OCI-LY7 (cell line): ENCODE results near the gene ZNF587B. TPM values are rescaled to one million over a fixed set of nuclear protein-coding genes. Genes with fewer than 3 reads are reported as not detected.
A peak's percentile ranks its signal among the peaks of the same experiment; 100 is the strongest.
"Not testable (repeated sequence)": the region's sequence is repeated elsewhere in the genome, so short reads cannot be mapped to it uniquely, and the experiment has no call there.

Source experiments
- BruUV-seq: library from RNA; stranded (reverse); fragments of 400-500 nt; replicated peaks from 2 replicates; lab custom pipeline; 2021; lab: Mats Ljungman, UMichigan
- CTCF ChIA-PET: fragments of 300-600 bp; sonication (Branson Sonifier 250); formaldehyde crosslinking; loops from one replicate; lab custom pipeline; 2022; ENCODE audit warnings: antibody characterized with exemption; ENCODE audit not compliant: unreplicated experiment; lab: Charles Lee
- POLR2A ChIA-PET: fragments of 300-600 bp; sonication (Branson Sonifier 250); formaldehyde crosslinking; loops from one replicate; lab custom pipeline; 2022; ENCODE audit warnings: antibody characterized with exemption; lab: Charles Lee
- DNase-seq: peaks from one replicate; pipeline ENCODE4 v3.0.0-alpha.2; 2015; ENCODE audit warnings: low spot score
- H2AFZ ChIP-seq: fragments of 200-600 bp; sonication (generic), shearing (Covaris generic); 2 replicates; pipeline ENCODE4 v1.6.1; 2014; ENCODE audit warnings: mild to moderate bottlenecking, antibody characterized with exemption, low read length, moderate library complexity
- H3K27ac ChIP-seq: fragments of 200-600 bp; sonication (generic); 2 replicates; pipeline ENCODE4 v1.5.1; 2014; ENCODE audit warnings: mixed run types, low read depth, mild to moderate bottlenecking, moderate library complexity, low read length, inconsistent platforms; ENCODE audit not compliant: poor library complexity, severe bottlenecking
- H3K36me3 ChIP-seq: fragments of 200-600 bp; sonication (generic); 2 replicates; pipeline ENCODE4 v1.6.1; 2014; ENCODE audit warnings: mild to moderate bottlenecking, antibody characterized with exemption, low read length, moderate library complexity, mixed read lengths; ENCODE audit not compliant: insufficient read depth
- H3K4me1 ChIP-seq: fragments of 200-600 bp; sonication (generic); 2 replicates; pipeline ENCODE4 v1.5.1; 2014; ENCODE audit warnings: mild to moderate bottlenecking, low read length; ENCODE audit not compliant: insufficient read depth, poor library complexity, severe bottlenecking
- H3K4me2 ChIP-seq: fragments of 200-600 bp; sonication (generic); 2 replicates; pipeline ENCODE4 v1.6.1; 2014; ENCODE audit warnings: mild to moderate bottlenecking, low read length
- H3K4me3 ChIP-seq: fragments of 200-600 bp; sonication (generic); 2 replicates; pipeline ENCODE4 v1.5.1; 2014; ENCODE audit warnings: mild to moderate bottlenecking, low read depth, low read length; ENCODE audit not compliant: poor library complexity, severe bottlenecking
- H3K79me2 ChIP-seq: fragments of 200-600 bp; sonication (generic); 2 replicates; pipeline ENCODE4 v1.6.1; 2016; ENCODE audit warnings: low read depth, mild to moderate bottlenecking, low read length, moderate library complexity, mixed read lengths; ENCODE audit not compliant: insufficient read depth
- H3K9me2 ChIP-seq: fragments of 200-600 bp; sonication (generic); 2 replicates; pipeline ENCODE4 v1.6.1; 2016; ENCODE audit warnings: mild to moderate bottlenecking, low read length, mixed read lengths; ENCODE audit not compliant: insufficient read depth
- H3K9me3 ChIP-seq: fragments of 200-600 bp; sonication (generic); 2 replicates; pipeline ENCODE4 v1.6.1; 2014; ENCODE audit warnings: mild to moderate bottlenecking, mixed run types, low read length, mixed read lengths
- H4K20me1 ChIP-seq: fragments of 200-600 bp; sonication (generic); 2 replicates; pipeline ENCODE4 v1.6.1; 2014; ENCODE audit warnings: mild to moderate bottlenecking, antibody characterized with exemption, low read length, moderate library complexity, mixed read lengths; ENCODE audit not compliant: insufficient read depth
- EZH2phosphoT487 ChIP-seq: fragments of 200-600 bp; sonication (generic); IDR thresholded peaks from 2 replicates; pipeline ENCODE4 v1.6.1; 2018; ENCODE audit warnings: low read depth, borderline replicate concordance, mild to moderate bottlenecking, mixed run types, antibody characterized with exemption, low read length, moderate library complexity, mixed read lengths
- intact Hi-C: fragments of 100-400 bp; cut with micrococcal nuclease; formaldehyde crosslinking; loops from one replicate; pipeline ENCODE4 v1.10.0; 2022; ENCODE audit not compliant: unreplicated experiment
- total RNA-seq, 2 experiments: library from RNA; depleted of rRNA in 1 of 2; stranded (reverse); fragments of >200 nt in 1 of 2; shearing (Covaris generic) in 1 of 2; gene quantifications; 2 replicates each; pipeline ENCODE4 v1.2.3, GENCODE V29; 2014 to 2022
- TF ChIP-seq, protein P1 (sequence below): fragments of 200-600 bp; sonication (generic); conservative IDR thresholded peaks from 2 replicates; pipeline ENCODE4 v1.5.1; 2014; ENCODE audit warnings: mild to moderate bottlenecking, antibody characterized with exemption, low read length, moderate library complexity, mixed read lengths

Gene ZNF587B
- total RNA-seq, 2 experiments from 2014 or later, result 20.2 to 25.8 TPM

DNA sequence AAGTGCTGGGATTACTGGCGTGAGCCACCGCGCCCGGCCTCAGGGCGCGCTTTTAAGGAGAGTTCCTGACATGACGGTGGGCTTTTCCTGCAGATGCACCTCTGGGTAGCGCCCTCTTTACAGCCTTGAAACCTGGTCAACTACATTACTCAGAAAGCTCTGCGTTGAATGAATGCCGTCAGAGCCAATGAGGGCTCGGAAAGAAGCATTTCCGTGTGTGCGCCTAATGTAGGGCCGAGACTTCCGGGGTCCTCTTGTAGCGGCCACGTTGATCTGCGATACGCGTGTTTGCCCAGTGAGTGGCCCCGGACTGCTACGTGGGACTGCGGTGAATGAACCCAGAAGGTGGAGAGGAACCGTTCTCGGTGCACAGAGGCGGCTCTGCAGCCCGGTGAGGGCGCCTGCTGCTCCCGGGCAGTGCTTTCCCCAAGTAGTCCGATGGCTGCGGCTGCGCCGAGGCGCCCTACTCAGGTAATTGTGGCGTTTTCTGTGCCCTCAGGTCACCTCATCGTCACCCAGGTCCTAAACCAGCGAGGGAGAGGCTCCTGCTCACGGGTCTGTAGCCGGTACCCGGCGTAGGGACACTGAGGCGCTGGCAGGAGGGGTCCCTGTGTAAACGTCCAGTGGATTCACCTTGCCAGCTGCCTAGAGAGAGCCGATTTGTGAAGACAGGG, 10.5 kb upstream of the ZNF587B start:
- Histone ChIP-seq H3K9me2 (no peaks in the 10 kb centered on the region), H3K27ac (peak overlapping the region; percentile 63), H3K79me2 (peaks cover 50% of the 10 kb centered on the region), H3K9me3 (no peaks in the 10 kb centered on the region), H3K4me2 (peak overlapping the region; percentile 92), H3K4me1 (peaks cover 34% of the 10 kb centered on the region), H4K20me1 (peaks cover 4% of the 10 kb centered on the region; the same call in 1 of the 2 replicates), H3K36me3 (peaks cover 39% of the 10 kb centered on the region), H2AFZ (peak overlapping the region; percentile 66), H3K4me3 (peak overlapping the region; percentile 90)
- ChIA-PET CTCF (no interaction called here), POLR2A (interaction anchor here (1.0 to 1.1 kb wide), 3 partner anchors 17 to 88 kb away, joined by 3 to 8 read pairs (median 5); no protein-coding TSS in a partner anchor)
- intact Hi-C loops, result no loop called here
- peak; percentile 93 for DNase-seq
- TF ChIP-seq, protein P1, sequence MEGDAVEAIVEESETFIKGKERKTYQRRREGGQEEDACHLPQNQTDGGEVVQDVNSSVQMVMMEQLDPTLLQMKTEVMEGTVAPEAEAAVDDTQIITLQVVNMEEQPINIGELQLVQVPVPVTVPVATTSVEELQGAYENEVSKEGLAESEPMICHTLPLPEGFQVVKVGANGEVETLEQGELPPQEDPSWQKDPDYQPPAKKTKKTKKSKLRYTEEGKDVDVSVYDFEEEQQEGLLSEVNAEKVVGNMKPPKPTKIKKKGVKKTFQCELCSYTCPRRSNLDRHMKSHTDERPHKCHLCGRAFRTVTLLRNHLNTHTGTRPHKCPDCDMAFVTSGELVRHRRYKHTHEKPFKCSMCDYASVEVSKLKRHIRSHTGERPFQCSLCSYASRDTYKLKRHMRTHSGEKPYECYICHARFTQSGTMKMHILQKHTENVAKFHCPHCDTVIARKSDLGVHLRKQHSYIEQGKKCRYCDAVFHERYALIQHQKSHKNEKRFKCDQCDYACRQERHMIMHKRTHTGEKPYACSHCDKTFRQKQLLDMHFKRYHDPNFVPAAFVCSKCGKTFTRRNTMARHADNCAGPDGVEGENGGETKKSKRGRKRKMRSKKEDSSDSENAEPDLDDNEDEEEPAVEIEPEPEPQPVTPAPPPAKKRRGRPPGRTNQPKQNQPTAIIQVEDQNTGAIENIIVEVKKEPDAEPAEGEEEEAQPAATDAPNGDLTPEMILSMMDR, result peak; percentile 48; the same call in 1 of the 2 replicates
- TF ChIP-seq EZH2phosphoT487, result no peak
- BruUV-seq, result no TSS peak

GRCh38 chr19:57820599-57820998, 9.5 kb upstream of the ZNF587B start:
- Histone ChIP-seq H3K27ac (peak overlapping the region; percentile 63), H3K36me3 (peaks cover 48% of the 10 kb centered on the region), H3K4me3 (peak overlapping the region; percentile 90), H3K4me2 (peak overlapping the region; percentile 92), H4K20me1 (peaks cover 4% of the 10 kb centered on the region; the same call in 1 of the 2 replicates), H3K9me2 (no peaks in the 10 kb centered on the region), H3K4me1 (peaks cover 34% of the 10 kb centered on the region), H2AFZ (no peak overlapping the region), H3K79me2 (peaks cover 60% of the 10 kb centered on the region), H3K9me3 (no peaks in the 10 kb centered on the region)
- POLR2A ChIA-PET, result no interaction called here
- CTCF ChIA-PET, result no interaction called here
- no peak for DNase-seq
- no peak for TF ChIP-seq EZH2phosphoT487
- TF ChIP-seq, protein P1, result no peak
- BruUV-seq, result no TSS peak
- intact Hi-C loops, result no loop called here

DNA sequence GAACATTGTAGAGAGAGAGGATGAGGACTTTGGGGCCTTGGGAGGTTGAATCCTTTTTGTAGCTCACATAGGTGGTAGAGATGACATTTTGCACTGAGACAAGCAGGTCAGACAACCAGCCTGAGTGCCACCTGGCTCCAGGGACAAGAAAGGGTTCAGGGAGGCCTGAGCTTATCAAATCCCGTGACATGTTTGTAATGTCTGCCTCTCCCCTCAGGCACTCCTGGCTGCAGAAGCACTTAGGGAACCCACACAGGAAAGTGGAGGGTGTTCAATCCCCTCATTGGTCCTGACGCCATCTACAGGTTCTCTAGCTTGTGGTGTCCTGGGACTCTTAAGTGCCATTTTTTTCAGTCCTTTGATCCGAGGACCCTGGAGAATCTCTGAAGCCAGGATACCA, 9.0 kb upstream of the ZNF587B start:
- Histone ChIP-seq H3K4me3 (peak overlapping the region; percentile 90), H3K36me3 (peaks cover 53% of the 10 kb centered on the region), H3K4me1 (peaks cover 34% of the 10 kb centered on the region), H3K4me2 (peak overlapping the region; percentile 92), H3K79me2 (peaks cover 65% of the 10 kb centered on the region)
- H3K9me2 ChIP-seq, BruUV-seq, intact Hi-C loops, CTCF ChIA-PET, H2AFZ ChIP-seq, H3K9me3 ChIP-seq, POLR2A ChIA-PET, H3K27ac ChIP-seq, H4K20me1 ChIP-seq: not testable (repeated sequence)
- peak; percentile 16 for DNase-seq

DNA sequence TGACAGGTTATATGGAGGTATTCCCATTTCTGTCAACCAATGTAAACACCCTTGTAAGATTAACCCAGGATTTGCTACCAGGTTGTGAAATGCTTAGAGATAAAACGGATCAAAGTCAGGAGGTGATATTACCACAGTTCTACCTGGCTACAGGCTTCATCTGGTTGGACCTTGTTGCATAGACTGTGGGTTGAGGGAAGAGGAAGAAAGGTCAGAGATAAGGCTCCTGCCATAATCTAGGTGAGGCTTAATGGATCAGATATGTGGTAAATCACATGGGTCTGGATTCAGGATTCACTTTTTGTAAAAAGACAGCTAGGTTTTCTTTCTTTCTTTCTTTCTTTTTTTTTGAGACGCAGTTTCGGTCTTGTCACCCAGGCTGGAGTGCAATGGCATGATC, 8.6 kb upstream of the ZNF587B start:
- POLR2A ChIA-PET, H2AFZ ChIP-seq, intact Hi-C loops, H3K9me3 ChIP-seq, H3K27ac ChIP-seq, H3K9me2 ChIP-seq, H4K20me1 ChIP-seq, BruUV-seq, H3K4me2 ChIP-seq, DNase-seq, H3K4me3 ChIP-seq, CTCF ChIA-PET: not testable (repeated sequence)
- Histone ChIP-seq H3K79me2 (peaks cover 69% of the 10 kb centered on the region), H3K36me3 (peaks cover 57% of the 10 kb centered on the region), H3K4me1 (peaks cover 34% of the 10 kb centered on the region)

DNA sequence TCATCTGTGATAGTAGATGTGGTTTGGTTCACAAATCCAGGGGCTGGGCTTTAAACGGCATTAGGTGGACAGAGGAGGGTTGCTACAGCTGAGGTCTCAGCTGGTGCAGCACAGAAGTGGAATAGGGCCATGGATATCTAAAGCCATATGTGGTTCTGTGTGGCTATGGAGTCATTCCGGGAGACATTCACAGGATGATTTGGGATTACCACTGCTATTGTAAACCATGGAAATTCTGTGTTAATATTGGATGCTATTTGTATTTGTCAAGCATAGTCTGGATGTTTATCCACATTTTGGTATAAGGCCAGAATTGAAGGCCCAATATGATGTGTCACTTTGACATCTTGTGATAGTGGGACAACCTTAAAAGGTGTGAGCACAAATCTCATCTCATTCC, 6.9 kb upstream of the ZNF587B start:
- H4K20me1 ChIP-seq, CTCF ChIA-PET, POLR2A ChIA-PET, H2AFZ ChIP-seq, H3K27ac ChIP-seq, H3K9me2 ChIP-seq, H3K4me3 ChIP-seq, DNase-seq, BruUV-seq, intact Hi-C loops, H3K9me3 ChIP-seq: not testable (repeated sequence)
- Histone ChIP-seq H3K79me2 (peaks cover 79% of the 10 kb centered on the region), H3K36me3 (peaks cover 65% of the 10 kb centered on the region), H3K4me2 (peak overlapping the region; percentile 32; the same call in 1 of the 2 replicates), H3K4me1 (peaks cover 34% of the 10 kb centered on the region)
